H9 (cell line): ENCODE measurements around the gene FAS. TPM values are rescaled to one million over a fixed set of nuclear protein-coding genes. Genes with fewer than 3 reads are reported as not detected.
"Not testable (repeated sequence)": the region's sequence is repeated elsewhere in the genome, so short reads cannot be mapped to it uniquely, and the experiment has no call there.

Experiments
- DNase-seq: peaks from one replicate; pipeline ENCODE4 v3.0.0-alpha.2; 2017
- H2AFZ ChIP-seq: one replicate; pipeline ENCODE4 v1.6.1; 2013; ENCODE audit warnings: mild to moderate bottlenecking, low read length, control low read depth, moderate library complexity
- H2AK5ac ChIP-seq: 2 replicates; pipeline ENCODE4 v1.6.1; 2013; ENCODE audit warnings: low read length, control low read depth, mixed read lengths; ENCODE audit not compliant: insufficient read length
- H2BK120ac ChIP-seq: one replicate; pipeline ENCODE4 v1.6.1; 2013; ENCODE audit warnings: low read depth, mild to moderate bottlenecking, low read length, control low read depth, inconsistent platforms; ENCODE audit not compliant: poor library complexity, severe bottlenecking
- H2BK12ac ChIP-seq: 2 replicates; pipeline ENCODE4 v1.6.1; 2013; ENCODE audit warnings: low read length, control low read depth, mixed read lengths, low read depth; ENCODE audit not compliant: insufficient read length
- H2BK15ac ChIP-seq: 2 replicates; pipeline ENCODE4 v1.6.1; 2013; ENCODE audit warnings: low read depth, low read length, control low read depth
- H2BK20ac ChIP-seq: one replicate; pipeline ENCODE4 v1.6.1; 2013; ENCODE audit warnings: low read depth, mild to moderate bottlenecking, low read length, control low read depth, inconsistent platforms; ENCODE audit not compliant: poor library complexity, severe bottlenecking
- H2BK5ac ChIP-seq: 2 replicates; pipeline ENCODE4 v1.6.1; 2013; ENCODE audit warnings: low read length, control low read depth, mixed read lengths; ENCODE audit not compliant: insufficient read length
- H3K14ac ChIP-seq: 2 replicates; pipeline ENCODE4 v1.6.1; 2013; ENCODE audit warnings: low read length, control low read depth; ENCODE audit not compliant: insufficient read depth
- H3K18ac ChIP-seq: 2 replicates; pipeline ENCODE4 v1.6.1; 2013; ENCODE audit warnings: low read depth, mild to moderate bottlenecking, mixed read lengths, low read length, control low read depth; ENCODE audit not compliant: insufficient read length
- H3K23ac ChIP-seq: 2 replicates; pipeline ENCODE4 v1.6.1; 2013; ENCODE audit warnings: low read length, control low read depth, mixed read lengths, low read depth; ENCODE audit not compliant: insufficient read length
- H3K23me2 ChIP-seq: 2 replicates; pipeline ENCODE4 v1.6.1; 2013; ENCODE audit warnings: low read depth, mild to moderate bottlenecking, mixed read lengths, low read length, control low read depth; ENCODE audit not compliant: insufficient read length, poor library complexity, severe bottlenecking
- H3K27ac ChIP-seq: 2 replicates; pipeline ENCODE4 v1.5.1; 2013; ENCODE audit warnings: low read length, control low read depth, mixed read lengths, low read depth; ENCODE audit not compliant: insufficient read length
- H3K27me3 ChIP-seq: 2 replicates; pipeline ENCODE4 v1.6.1; 2013; ENCODE audit warnings: low read length, control low read depth, inconsistent platforms; ENCODE audit not compliant: insufficient read depth
- H3K4ac ChIP-seq: 2 replicates; pipeline ENCODE4 v1.6.1; 2013; ENCODE audit warnings: low read depth, mild to moderate bottlenecking, control low read depth, inconsistent platforms, low read length, moderate library complexity
- H3K4me1 ChIP-seq: 2 replicates; pipeline ENCODE4 v1.6.1; 2013; ENCODE audit warnings: low read length, control low read depth, inconsistent platforms; ENCODE audit not compliant: insufficient read depth
- H3K4me2 ChIP-seq: 2 replicates; pipeline ENCODE4 v1.6.1; 2013; ENCODE audit warnings: low read length, control low read depth, mixed read lengths; ENCODE audit not compliant: insufficient read length, insufficient read depth
- H3K56ac ChIP-seq: 2 replicates; pipeline ENCODE4 v1.6.1; 2013; ENCODE audit warnings: low read depth, mild to moderate bottlenecking, mixed read lengths, low read length, control low read depth; ENCODE audit not compliant: insufficient read length
- H3K79me1 ChIP-seq: 2 replicates; pipeline ENCODE4 v1.6.1; 2013; ENCODE audit warnings: low read depth, mild to moderate bottlenecking, moderate library complexity, low read length, control low read depth, inconsistent platforms; ENCODE audit not compliant: insufficient read depth, poor library complexity, severe bottlenecking
- H3K79me2 ChIP-seq: 2 replicates; pipeline ENCODE4 v1.6.1; 2013; ENCODE audit warnings: low read length, control low read depth, inconsistent platforms; ENCODE audit not compliant: insufficient read depth
- H3K9ac ChIP-seq: 2 replicates; pipeline ENCODE4 v1.6.1; 2013; ENCODE audit warnings: low read length, control low read depth, mixed read lengths; ENCODE audit not compliant: insufficient read length; ENCODE audit errors: extremely low read depth
- H3K9me3 ChIP-seq: one replicate; pipeline ENCODE4 v1.6.1; 2013; ENCODE audit warnings: low read depth, low read length, inconsistent platforms; ENCODE audit not compliant: control insufficient read depth
- H3T11ph ChIP-seq: one replicate; pipeline ENCODE4 v1.6.1; 2013; ENCODE audit warnings: mild to moderate bottlenecking, low read length, control low read depth, inconsistent platforms
- H4K20me1 ChIP-seq: one replicate; pipeline ENCODE4 v1.6.1; 2013; ENCODE audit not compliant: control insufficient read depth, insufficient read length, insufficient read depth
- H4K5ac ChIP-seq: 2 replicates; pipeline ENCODE4 v1.6.1; 2013; ENCODE audit warnings: low read depth, mild to moderate bottlenecking, mixed read lengths, low read length, control low read depth; ENCODE audit not compliant: insufficient read length
- H4K8ac ChIP-seq: replicated peaks from 2 replicates; pipeline ENCODE4 v1.6.1; 2013; ENCODE audit warnings: low read length, control low read depth, mixed read lengths, low read depth; ENCODE audit not compliant: insufficient read length
- H4K91ac ChIP-seq: 2 replicates; pipeline ENCODE4 v1.6.1; 2013; ENCODE audit warnings: low read depth, mild to moderate bottlenecking, moderate library complexity, mixed read lengths, low read length, control low read depth; ENCODE audit not compliant: insufficient read length
- H3K27ac Mint-ChIP-seq, 3 experiments: 2 replicates in 2 of 3; 3 replicates in 1 of 3; pipeline ENCODE4 v1.8.0; 2020 to 2021; ENCODE audit warnings: mixed read lengths in 3 of 3, mild to moderate bottlenecking in 1 of 3, moderate library complexity in 1 of 3
- H3K27me3 Mint-ChIP-seq: 2 replicates; pipeline ENCODE4 v1.8.0; 2021; ENCODE audit warnings: low read depth, mild to moderate bottlenecking, moderate library complexity, mixed read lengths
- H3K36me3 Mint-ChIP-seq, 3 experiments: 2 replicates in 2 of 3; 3 replicates in 1 of 3; pipeline ENCODE4 v1.8.0; 2020 to 2021; ENCODE audit warnings: low read depth in 3 of 3, mixed read lengths in 3 of 3; ENCODE audit not compliant: insufficient read depth in 1 of 3
- H3K4me1 Mint-ChIP-seq, 2 experiments: 2 replicates each; pipeline ENCODE4 v1.8.0; 2020; ENCODE audit warnings: mixed read lengths in 2 of 2
- H3K4me3 Mint-ChIP-seq, 2 experiments: 2 replicates in 1 of 2; 3 replicates in 1 of 2; pipeline ENCODE4 v1.8.0; 2020 to 2021; ENCODE audit warnings: mild to moderate bottlenecking in 2 of 2, mixed read lengths in 2 of 2, moderate library complexity in 1 of 2
- H3K9me3 Mint-ChIP-seq, 2 experiments: 2 replicates in 1 of 2; 3 replicates in 1 of 2; pipeline ENCODE4 v1.8.0; 2020; ENCODE audit warnings: mild to moderate bottlenecking in 2 of 2, mixed read lengths in 2 of 2, moderate library complexity in 1 of 2
- CTCF ChIP-seq: fragments of 200-600 bp; sonication (generic); conservative IDR thresholded peaks from 3 replicates; pipeline ENCODE4 v1.8.0; 2021; ENCODE audit warnings: antibody characterized with exemption, mild to moderate bottlenecking
- WGBS: extraction: QIAGEN DNeasy Blood & Tissue Kit; methylation state at CpG from one replicate; pipeline ENCODE4 v1.1.7; 2013; ENCODE audit warnings: missing lambda C conversion rate, low lambda C conversion rate, mixed read lengths; ENCODE audit not compliant: insufficient read length; ENCODE audit errors: extremely low coverage; 5-methylcytosine and 5-hydroxymethylcytosine counted together
- total RNA-seq: library from RNA; stranded (reverse); gene quantifications from 2 replicates; pipeline ENCODE4 v1.2.1, GENCODE V29; 2021

The FAS gene
- total RNA-seq, 1 experiment from 2014 or later = 3.0 TPM

DNA sequence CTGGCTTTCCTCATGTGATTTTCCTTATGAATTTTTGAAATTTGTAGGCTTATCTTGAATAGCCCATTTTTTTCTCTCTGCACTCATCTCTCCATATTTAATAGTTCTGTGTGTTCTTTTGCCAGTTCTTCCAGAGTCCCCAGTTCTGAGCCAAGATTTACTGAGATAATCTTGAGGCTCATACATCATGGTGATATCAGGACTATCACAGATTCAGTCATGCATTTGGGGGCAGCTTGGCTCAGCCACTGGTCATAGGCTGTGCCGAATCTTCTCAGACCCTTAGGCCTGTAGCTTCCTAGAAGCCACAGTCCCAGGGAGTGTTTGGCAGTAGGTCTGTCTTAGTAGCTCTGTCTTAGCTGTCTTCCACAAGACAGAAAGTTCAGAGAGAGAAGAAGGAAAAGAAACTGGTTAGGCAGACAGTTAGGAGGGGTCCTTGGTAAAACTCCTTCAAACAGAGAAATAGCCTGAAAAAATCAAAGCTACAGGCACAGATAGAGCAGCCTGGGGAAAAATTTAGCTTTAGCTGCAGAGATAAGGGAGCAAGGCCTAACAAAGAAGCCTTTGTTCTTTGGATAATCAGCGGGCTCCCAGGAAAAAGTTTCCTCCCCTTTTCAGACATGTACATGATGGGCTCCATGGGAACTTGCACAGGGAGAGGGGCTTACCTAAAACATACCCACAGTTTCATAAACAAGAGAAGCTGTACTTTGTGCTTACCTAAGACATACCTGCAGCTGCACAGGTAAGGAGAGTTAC lies 29.1 kb downstream of the FAS start:
- H2BK5ac ChIP-seq = no peak overlapping the region
- no peak overlapping the region for H3K23ac ChIP-seq
- Mint-ChIP-seq H3K9me3 (peaks cover 17 to 18% of the 10 kb centered on the region in 2 experiments), H3K4me3 (no peak overlapping the region), H3K36me3 (peaks cover 0 to 23% (median 21%) of the 10 kb centered on the region in 3 experiments; a peak in 6 of 7 replicates), H3K4me1 (no peaks in the 10 kb centered on the region), H3K27ac (no peak overlapping the region), H3K27me3 (no peaks in the 10 kb centered on the region; the same call in 1 of the 2 replicates)
- H3K9me3 ChIP-seq = peaks cover 14% of the 10 kb centered on the region
- DNase-seq = no peak
- no peak overlapping the region for H2BK15ac ChIP-seq
- no peak overlapping the region for H2BK120ac ChIP-seq
- no peak overlapping the region for H4K5ac ChIP-seq
- no peak overlapping the region for H3K14ac ChIP-seq
- no peaks in the 10 kb centered on the region for H3K79me1 ChIP-seq
- no peak overlapping the region for H3K4ac ChIP-seq
- no peaks in the 10 kb centered on the region for H3K79me2 ChIP-seq
- H2AK5ac ChIP-seq = no peak overlapping the region
- no peak overlapping the region for H3T11ph ChIP-seq
- no peaks in the 10 kb centered on the region for H3K27me3 ChIP-seq
- H2AFZ ChIP-seq = no peak overlapping the region
- no peak overlapping the region for H3K27ac ChIP-seq
- H2BK12ac ChIP-seq = no peak overlapping the region
- WGBS = no CpG with 5 or more reads among the region's 2 CpGs
- no peak overlapping the region for H2BK20ac ChIP-seq
- TF ChIP-seq CTCF = no peak
- H3K4me2 ChIP-seq = no peak overlapping the region
- H4K91ac ChIP-seq = no peak overlapping the region
- H3K56ac ChIP-seq = no peak overlapping the region
- no peak overlapping the region for H3K9ac ChIP-seq
- no peaks in the 10 kb centered on the region for H3K23me2 ChIP-seq
- no peak overlapping the region for H3K18ac ChIP-seq
- H3K4me1 ChIP-seq = no peaks in the 10 kb centered on the region
- H4K8ac ChIP-seq = no peak overlapping the region
- no peaks in the 10 kb centered on the region for H4K20me1 ChIP-seq

DNA sequence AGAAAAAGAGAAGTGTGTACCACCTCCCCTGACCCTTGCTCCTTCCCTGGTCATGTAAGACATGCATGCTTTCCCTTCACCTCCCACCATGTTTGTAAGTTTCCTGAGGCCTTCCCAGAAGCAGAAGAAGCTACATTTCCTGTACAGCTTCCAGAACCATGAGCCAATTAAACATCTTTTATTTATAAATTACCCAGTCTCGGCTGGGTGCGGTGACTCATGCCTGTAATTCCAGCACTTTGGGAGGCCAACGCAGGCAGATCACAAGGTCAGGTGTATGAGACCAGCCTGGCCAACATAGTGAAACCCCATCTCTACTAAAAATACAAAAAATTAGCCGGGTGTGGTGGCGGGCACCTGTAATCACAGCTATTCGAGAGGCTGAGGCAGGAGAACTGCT lies 30.9 kb downstream of the FAS start:
- no CpG with 5 or more reads among the region's 6 CpGs for WGBS
- not testable (repeated sequence) for H4K91ac ChIP-seq, H3K79me1 ChIP-seq, H3K4me1 ChIP-seq, H3K14ac ChIP-seq, H3K79me2 ChIP-seq, H3K27ac ChIP-seq, H3K56ac ChIP-seq, H3K4me1 Mint-ChIP-seq, DNase-seq, H4K8ac ChIP-seq, H3K18ac ChIP-seq, H3K27ac Mint-ChIP-seq, H2BK12ac ChIP-seq, H3K9ac ChIP-seq, H3K27me3 Mint-ChIP-seq, H2BK20ac ChIP-seq, H3K4me2 ChIP-seq, H4K20me1 ChIP-seq, H4K5ac ChIP-seq, H3K27me3 ChIP-seq, H3K23ac ChIP-seq, H3K23me2 ChIP-seq, H3K4me3 Mint-ChIP-seq, H2BK5ac ChIP-seq, H3T11ph ChIP-seq, H2BK15ac ChIP-seq, H2AK5ac ChIP-seq, H2BK120ac ChIP-seq, H3K4ac ChIP-seq, H2AFZ ChIP-seq
- peaks cover 0 to 23% (median 21%) of the 10 kb centered on the region in 3 experiments; a peak in 6 of 7 replicates for H3K36me3 Mint-ChIP-seq
- peaks cover 14% of the 10 kb centered on the region for H3K9me3 ChIP-seq
- peaks cover 17 to 18% of the 10 kb centered on the region in 2 experiments for H3K9me3 Mint-ChIP-seq
